GM21717 (cell line): ENCODE results near the gene ARHGAP10.
"Not testable (repeated sequence)": the region's sequence is repeated elsewhere in the genome, so short reads cannot be mapped to it uniquely, and the experiment has no call there.

Experiments used
- ATAC-seq: cut with Tn5 transposase; IDR thresholded peaks from one replicate; pipeline ENCODE4 v1.9.1; 2021; ENCODE audit warnings: mild to moderate bottlenecking, moderate library complexity; ENCODE audit not compliant: unreplicated experiment

Gene ARHGAP10

DNA sequence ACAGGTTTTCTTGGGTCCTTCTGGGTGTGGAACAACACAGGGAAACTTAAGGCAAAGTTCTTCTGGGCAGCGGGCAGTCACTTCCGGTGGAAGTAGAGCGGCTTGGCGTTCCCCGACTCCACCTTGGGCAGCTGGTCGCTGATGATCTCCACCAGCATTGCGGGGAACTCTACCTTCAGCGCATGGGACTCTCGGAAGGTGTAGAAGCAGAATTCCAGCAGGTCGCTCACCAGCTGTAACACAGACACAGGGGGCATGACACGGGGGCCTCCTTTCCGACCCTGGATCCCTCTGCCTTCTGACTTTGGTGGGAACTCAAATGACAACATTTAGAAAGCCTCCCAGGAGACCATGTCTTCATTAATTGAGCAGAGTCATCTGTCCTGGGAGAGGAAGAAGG, 349.4 kb downstream of the ARHGAP10 start:
- ATAC-seq, result no peak

GRCh38 chr4:148081745-148082144, 349.9 kb downstream of the ARHGAP10 start:
- no peak for ATAC-seq

GRCh38 chr4:148083073-148083472, 351.2 kb downstream of the ARHGAP10 start:
- not testable (repeated sequence) for ATAC-seq

DNA sequence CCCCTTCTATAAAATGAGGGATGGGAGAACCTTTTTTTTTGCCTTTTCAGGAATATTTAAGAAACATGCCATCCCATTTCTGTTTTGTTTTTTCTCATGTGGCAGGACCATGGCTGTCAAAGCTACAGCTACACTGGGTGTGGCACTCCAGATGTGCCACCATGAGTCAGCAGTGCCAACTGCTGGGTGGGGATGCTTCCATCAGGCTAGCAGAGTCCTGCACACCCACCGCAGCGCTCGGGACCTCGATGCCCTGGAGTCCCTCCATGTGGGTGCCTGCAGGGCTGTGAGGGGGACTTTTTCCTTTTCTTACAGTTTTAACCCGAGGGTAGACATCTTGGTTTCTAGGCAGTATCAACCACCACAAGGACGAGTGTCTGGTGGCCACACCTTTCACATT, 357.7 kb downstream of the ARHGAP10 start:
- no peak for ATAC-seq

- ATAC-seq, result no peak
These were observed 358.1 kb downstream of the ARHGAP10 start for GRCh38 chr4:148090029-148090428.

GRCh38 chr4:148090503-148091476, 358.9 kb downstream of the ARHGAP10 start:
- no peak for ATAC-seq

GRCh38 chr4:148091896-148092295, 360.0 kb downstream of the ARHGAP10 start:
- ATAC-seq, result no peak

GRCh38 chr4:148092316-148093014, 360.6 kb downstream of the ARHGAP10 start:
- no peak for ATAC-seq

DNA sequence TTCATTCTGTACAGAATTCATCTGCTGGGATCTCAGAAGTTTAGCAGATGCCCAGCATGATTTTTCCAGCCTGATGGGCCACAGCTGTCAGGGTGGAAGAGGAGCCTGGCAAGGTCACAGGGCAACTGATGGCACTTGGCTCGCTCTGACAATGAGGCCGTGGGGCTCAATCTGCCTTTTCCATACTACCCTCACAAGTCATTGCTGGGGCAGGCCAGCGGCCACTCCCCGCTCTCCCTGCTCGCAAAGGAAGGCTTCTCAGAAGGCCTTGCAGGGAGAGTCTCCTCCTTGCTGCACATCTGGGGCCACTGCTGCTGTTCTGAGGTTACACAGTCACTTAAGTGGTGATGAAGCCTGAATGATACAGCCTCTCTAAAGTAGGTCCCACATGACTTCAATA, 361.2 kb downstream of the ARHGAP10 start:
- no peak for ATAC-seq

- no peak for ATAC-seq
These were observed 362.3 kb downstream of the ARHGAP10 start for GRCh38 chr4:148094149-148094548.

DNA sequence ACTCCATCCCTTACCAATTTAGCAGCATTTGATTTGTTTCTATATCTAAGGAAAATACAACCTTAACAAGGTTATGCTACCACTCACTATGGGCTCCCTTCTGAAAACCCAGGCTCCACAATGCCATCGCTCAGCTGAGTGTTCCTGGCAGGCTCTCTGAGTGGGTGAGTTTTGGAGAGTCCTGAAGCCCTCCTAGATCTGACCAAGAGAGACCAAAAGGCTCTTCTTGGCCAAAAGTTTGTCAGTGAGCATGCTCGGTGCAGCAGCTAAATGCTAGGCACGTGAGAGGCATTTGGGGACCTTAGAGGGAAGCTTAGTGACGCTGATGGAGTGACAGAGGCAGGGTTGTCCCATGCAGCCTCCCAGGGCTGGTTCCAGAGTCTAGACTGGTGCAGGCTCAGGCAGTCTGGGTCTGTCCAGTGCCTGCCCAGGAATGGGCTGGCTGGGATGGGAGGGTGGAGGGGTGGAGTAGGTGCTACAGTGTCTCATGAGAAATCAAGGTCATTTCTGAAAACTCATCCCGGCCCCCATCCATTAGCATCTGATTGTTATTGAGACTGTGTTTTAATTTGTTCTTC, 363.5 kb downstream of the ARHGAP10 start:
- ATAC-seq, result no peak

- no peak for ATAC-seq
These were observed 365.9 kb downstream of the ARHGAP10 start for GRCh38 chr4:148097801-148098200.

- ATAC-seq, result no peak
These were observed 369.3 kb downstream of the ARHGAP10 start for GRCh38 chr4:148101235-148101634.

DNA sequence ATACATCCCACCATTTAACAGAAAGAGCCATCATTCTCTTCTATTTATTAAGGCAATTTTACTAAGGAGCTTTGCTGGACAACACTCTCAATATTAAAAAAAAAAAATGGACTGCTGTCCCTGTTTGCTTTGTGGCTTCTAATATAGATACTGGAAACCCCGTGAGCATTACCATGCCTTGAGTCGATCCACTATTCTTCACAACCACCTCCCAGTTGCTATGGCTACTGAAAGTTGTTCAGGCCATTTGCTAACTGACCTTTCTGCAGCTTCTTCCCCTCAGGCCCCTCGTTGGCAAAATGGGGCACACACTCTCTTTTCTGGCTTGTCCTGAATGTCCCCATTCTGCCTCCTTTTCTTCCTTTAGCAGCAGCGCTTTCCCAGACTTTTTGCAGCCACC, 369.9 kb downstream of the ARHGAP10 start:
- no peak for ATAC-seq

DNA sequence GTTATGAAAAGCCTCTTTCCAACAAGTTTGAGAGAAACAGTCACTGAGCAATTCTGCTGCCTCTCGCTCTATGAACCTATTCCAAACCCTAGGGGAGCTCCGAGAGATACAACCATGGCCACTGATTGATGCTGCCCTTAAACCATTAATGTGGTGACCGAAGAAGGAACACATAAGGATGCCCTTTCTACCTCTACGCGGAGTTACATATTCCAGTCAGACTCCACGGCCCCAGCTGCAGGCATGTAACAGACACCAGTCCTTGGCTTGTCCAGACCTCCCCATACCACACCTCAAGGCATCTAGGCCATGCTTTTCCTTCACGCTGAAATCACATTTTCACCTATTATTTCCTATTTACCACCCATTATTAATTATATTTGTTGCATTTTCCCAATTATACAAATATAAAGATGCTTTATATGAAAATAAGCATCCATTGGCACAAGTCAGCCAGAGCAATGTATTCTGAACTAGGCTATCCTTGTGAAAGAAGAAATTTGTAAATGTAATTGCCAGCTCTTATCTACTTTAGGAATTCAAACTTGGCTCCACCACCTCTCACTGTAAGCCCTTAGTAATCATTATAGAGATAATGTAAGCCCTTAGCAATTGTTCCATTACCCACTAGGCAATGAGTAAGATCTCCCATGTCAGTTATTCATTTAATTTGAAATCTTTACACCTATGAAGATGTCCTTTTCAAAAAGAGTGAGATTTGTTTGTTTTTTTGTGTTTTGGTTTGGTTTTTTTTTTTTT, 371.9 kb downstream of the ARHGAP10 start:
- ATAC-seq, result no peak

DNA sequence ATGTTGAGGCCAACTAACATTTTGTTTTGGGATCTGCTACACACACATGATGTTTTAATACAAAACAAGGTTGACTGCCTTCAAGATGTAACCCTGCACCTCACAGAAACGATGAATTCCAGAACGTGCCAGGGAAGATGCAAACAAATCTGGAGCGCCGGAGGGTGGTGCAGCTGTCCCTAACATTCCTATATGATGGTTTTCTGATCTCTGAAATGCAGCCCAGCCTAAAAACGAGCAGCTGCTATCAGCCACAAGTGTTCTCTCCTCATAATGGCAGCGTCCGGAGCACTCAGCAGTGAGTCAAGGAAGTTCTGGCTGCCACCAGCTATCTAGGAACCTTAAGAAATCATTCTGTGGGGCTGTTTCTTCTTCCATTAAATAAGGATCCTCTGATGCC, 376.9 kb downstream of the ARHGAP10 start:
- ATAC-seq, result no peak

DNA sequence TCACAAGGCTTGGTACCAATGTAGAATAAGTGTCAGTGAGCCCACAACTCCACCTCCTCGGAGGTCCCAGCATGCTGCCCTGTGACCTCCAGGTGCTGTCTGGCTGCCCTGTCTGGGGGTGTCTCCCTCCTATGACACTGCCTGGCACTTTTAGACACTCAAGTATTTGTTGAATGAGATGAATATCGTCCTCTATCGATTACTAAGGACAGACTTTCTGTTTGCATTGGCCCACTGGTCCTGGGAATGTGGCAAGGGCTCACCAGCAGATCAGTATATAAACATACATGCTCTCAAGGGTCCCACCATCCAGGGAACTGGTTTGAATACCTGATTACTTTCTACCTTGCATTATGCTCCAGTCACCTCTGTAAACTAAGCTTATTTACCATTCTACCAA, 377.3 kb downstream of the ARHGAP10 start:
- ATAC-seq, result no peak

GRCh38 chr4:148110169-148110568, 378.3 kb downstream of the ARHGAP10 start:
- ATAC-seq, result no peak

DNA sequence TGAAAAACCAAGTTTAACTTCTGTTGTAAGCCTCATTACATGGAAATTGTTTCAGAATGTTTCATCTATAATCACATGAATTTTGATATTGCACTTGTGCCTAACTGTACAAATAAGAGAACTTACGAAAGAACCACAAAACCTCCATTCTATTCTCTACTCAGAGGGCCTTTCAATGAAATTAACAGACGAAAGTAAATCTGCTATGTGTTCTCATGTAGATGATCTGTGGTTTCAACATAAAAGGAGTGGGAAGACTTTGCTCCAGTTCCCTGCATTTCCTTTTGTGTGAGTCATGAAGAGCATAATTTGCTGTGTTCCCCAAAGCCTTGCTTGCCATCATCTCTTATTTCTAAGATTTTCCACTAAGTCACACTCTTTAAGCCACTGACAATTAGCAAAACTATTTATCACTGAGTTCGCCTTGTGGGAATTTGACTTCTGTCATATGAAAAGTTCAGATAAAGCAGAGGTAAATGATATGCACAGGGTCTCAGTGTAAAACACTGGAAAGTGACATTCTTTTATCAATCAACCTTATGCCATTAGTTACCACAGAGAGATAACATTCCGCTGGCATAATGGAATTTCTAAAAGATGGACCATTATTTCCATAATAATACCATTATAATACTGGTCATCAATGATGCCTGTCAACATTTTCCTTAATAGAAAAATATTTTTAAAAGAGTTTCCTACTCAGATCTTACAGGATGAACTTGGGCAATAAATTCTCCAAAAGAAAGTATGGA, 380.5 kb downstream of the ARHGAP10 start:
- no peak for ATAC-seq

- no peak for ATAC-seq
These were observed 382.5 kb downstream of the ARHGAP10 start for GRCh38 chr4:148114436-148114835.
